Esophagus muscularis mucosa (tissue), 4 donors: ENCODE data around the gene GRM4. TPM values are rescaled to one million over a fixed set of nuclear protein-coding genes. Genes with fewer than 3 reads are reported as not detected.

Experiments used
- DNase-seq: peaks from one replicate; pipeline ENCODE4 v3.0.0-alpha.2; 2017; ENCODE audit errors: extremely low spot score
- H3K27ac ChIP-seq, 4 donors: fragments of 200-600 bp; sonication (generic); replicated peaks in 1 of 4; 1 replicate in 3 of 4; 2 replicates in 1 of 4; pipeline ENCODE4 v1.5.1; 2016 to 2019; ENCODE audit warnings: mild to moderate bottlenecking in 1 of 4
- H3K27me3 ChIP-seq, 4 donors: fragments of 200-600 bp; sonication (generic); one replicate each; pipeline versions ENCODE4 v1.5.1 to v1.6.0; 2016 to 2019
- H3K36me3 ChIP-seq, 4 donors: fragments of 200-600 bp; sonication (generic); one replicate each; pipeline ENCODE4 v1.5.1; 2016 to 2019
- H3K4me1 ChIP-seq, 4 donors: fragments of 200-600 bp; sonication (generic); one replicate each; pipeline ENCODE4 v1.5.1; 2016 to 2019
- H3K4me3 ChIP-seq, 4 donors: fragments of 200-600 bp; sonication (generic); 1 replicate in 2 of 4; 2 replicates in 2 of 4; pipeline ENCODE4 v1.5.1; 2016 to 2019; ENCODE audit warnings: mild to moderate bottlenecking in 4 of 4, moderate library complexity in 1 of 4
- H3K9me3 ChIP-seq, 4 donors: fragments of 200-600 bp; sonication (generic); 1 replicate in 3 of 4; 2 replicates in 1 of 4; pipeline ENCODE4 v1.5.1; 2016 to 2019
- EP300 ChIP-seq: sonication (generic); formaldehyde crosslinking; IDR thresholded peaks from one replicate; pipeline ENCODE4 v1.6.1; 2017; ENCODE audit warnings: antibody characterized with exemption
- POLR2A ChIP-seq: fragments of 450-650 bp; IDR thresholded peaks from one replicate; pipeline ENCODE4 v1.6.1; 2017; ENCODE audit warnings: antibody characterized with exemption, moderate library complexity, mild to moderate bottlenecking, low read depth
- POLR2AphosphoS5 ChIP-seq, 2 donors: sonication (generic); formaldehyde crosslinking; IDR thresholded peaks; one replicate each; pipeline ENCODE4 v1.6.1; 2017; ENCODE audit warnings: antibody characterized with exemption in 2 of 2
- WGBS: methylation state at CpG from one replicate; pipeline ENCODE4 v1.1.5; 2018; 5-methylcytosine and 5-hydroxymethylcytosine counted together
- intact Hi-C: fragments of 100-400 bp; cut with DNase I; formaldehyde crosslinking; loops from one replicate; pipeline ENCODE4 v1.15.1; 2023
- total RNA-seq, 4 donors: library from RNA; depleted of rRNA; stranded (reverse); fragments of >200 nt; gene quantifications; one replicate each; pipeline versions ENCODE4 v1.1.0 to v1.2.1, GENCODE V29; 2016
- TF ChIP-seq, protein P1 (sequence below), 3 experiments: fragments of 200-600 bp in 2 of 3; fragments of 450-650 bp in 1 of 3; sonication (generic) in 2 of 3; IDR thresholded peaks; one replicate each; pipeline ENCODE4 v1.5.1; 2017 to 2019; ENCODE audit warnings: antibody characterized with exemption in 3 of 3, mild to moderate bottlenecking in 2 of 3, moderate library complexity in 1 of 3

Gene GRM4
- total RNA-seq, 4 donors from 2014 or later, result not detected

DNA sequence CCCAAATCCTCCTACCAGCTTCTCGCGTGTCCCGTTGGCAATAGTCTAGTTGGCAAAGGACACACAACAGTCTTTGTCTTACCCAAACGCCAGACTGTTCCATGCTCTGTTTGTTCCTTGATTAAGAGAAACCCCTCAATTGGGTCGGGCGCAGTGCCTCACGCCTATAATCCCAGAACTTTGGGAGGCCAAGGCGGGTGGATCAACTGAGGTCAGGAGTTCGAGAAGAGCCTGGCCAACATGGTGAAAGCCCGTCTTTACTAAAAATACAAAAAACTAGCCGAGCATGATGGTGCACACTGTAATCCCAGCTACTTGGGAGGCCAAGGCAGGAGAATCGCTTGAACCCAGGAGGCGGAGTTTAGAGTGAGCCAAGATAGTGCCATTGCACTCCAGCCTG lies 153.7 kb downstream of the GRM4 start:
- no peak overlapping the region for H3K4me3 ChIP-seq
- TF ChIP-seq POLR2AphosphoS5 (IDR thresholded peaks at IDR 0.05), result no peak
- TF ChIP-seq, protein P1, sequence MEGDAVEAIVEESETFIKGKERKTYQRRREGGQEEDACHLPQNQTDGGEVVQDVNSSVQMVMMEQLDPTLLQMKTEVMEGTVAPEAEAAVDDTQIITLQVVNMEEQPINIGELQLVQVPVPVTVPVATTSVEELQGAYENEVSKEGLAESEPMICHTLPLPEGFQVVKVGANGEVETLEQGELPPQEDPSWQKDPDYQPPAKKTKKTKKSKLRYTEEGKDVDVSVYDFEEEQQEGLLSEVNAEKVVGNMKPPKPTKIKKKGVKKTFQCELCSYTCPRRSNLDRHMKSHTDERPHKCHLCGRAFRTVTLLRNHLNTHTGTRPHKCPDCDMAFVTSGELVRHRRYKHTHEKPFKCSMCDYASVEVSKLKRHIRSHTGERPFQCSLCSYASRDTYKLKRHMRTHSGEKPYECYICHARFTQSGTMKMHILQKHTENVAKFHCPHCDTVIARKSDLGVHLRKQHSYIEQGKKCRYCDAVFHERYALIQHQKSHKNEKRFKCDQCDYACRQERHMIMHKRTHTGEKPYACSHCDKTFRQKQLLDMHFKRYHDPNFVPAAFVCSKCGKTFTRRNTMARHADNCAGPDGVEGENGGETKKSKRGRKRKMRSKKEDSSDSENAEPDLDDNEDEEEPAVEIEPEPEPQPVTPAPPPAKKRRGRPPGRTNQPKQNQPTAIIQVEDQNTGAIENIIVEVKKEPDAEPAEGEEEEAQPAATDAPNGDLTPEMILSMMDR (IDR thresholded peaks at IDR 0.05), result no peak
- TF ChIP-seq POLR2A, result no peak
- TF ChIP-seq EP300, result no peak
- H3K27ac ChIP-seq, result no peak overlapping the region
- H3K4me1 ChIP-seq, result no peaks in the 10 kb centered on the region
- no peak for DNase-seq
- intact Hi-C loops, result no loop called here
- H3K9me3 ChIP-seq, result peaks cover 0 to 6% (median 3%) of the 10 kb centered on the region in 4 donors
- 86% methylated on average over 13 of the region's 13 CpGs for WGBS
- peaks cover 0 to 62% (median 0%) of the 10 kb centered on the region in 4 donors for H3K27me3 ChIP-seq
- H3K36me3 ChIP-seq, result no peaks in the 10 kb centered on the region

DNA sequence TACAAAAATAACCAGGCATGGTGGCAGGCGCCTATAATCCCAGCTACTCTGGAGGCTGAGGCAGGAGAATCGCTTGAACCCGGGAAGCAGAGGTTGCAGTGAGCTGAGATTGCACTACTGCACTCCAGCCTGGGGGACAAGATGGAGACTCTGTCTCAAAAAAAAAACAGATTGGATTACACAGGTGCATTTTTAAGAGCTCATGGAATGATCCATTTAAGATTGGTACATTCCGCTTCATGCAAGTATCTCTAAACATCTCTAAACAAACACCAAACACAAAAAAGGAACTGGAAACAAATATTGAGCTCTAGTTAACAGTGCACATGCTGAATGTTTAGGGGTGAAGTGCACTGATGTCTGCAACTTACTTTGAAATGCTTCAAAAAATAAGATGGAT lies 154.3 kb downstream of the GRM4 start:
- no peak for DNase-seq
- Histone ChIP-seq H3K4me3 (no peak overlapping the region), H3K9me3 (peaks cover 0 to under 1% (median 0%) of the 10 kb centered on the region in 4 donors), H3K4me1 (no peaks in the 10 kb centered on the region), H3K27me3 (peaks cover 0 to 62% (median 0%) of the 10 kb centered on the region in 4 donors), H3K36me3 (no peaks in the 10 kb centered on the region), H3K27ac (no peak overlapping the region)
- intact Hi-C loops, result no loop called here
- 96% methylated on average over 4 of the region's 4 CpGs for WGBS
- TF ChIP-seq POLR2A (no peak), POLR2AphosphoS5 (IDR thresholded peaks at IDR 0.05) (no peak), EP300 (no peak)
- TF ChIP-seq, protein P1 (IDR thresholded peaks at IDR 0.05), result no peak

DNA sequence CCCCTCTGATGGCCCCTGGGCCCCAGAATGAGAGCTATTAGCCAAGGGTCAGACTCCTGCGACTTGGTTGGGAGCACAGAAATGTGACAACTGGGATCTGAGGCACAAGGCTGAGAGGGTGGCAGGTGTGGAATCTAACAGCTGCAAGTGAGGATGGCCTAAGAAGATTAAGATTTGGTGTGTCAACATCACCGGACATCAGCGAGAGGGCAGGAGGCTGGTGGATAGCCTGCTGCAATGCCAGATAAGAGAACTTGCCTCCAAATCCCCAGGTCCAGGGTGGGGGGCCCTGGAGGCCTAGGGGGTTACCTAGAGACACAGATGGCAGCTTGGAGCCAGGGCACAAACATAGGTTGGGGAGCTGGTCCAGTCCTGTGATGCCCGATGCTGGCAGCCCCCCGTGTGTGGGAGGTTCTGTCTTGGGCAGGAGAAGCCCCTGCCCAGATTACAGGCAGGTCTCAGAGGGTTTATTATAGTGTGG lies 155.8 kb downstream of the GRM4 start:
- 41% methylated on average over 5 of the region's 5 CpGs for WGBS
- TF ChIP-seq, protein P1 (IDR thresholded peaks at IDR 0.05), result no peak
- TF ChIP-seq EP300 (no peak), POLR2A (no peak), POLR2AphosphoS5 (IDR thresholded peaks at IDR 0.05) (no peak)
- Histone ChIP-seq H3K27ac (no peak overlapping the region), H3K36me3 (no peaks in the 10 kb centered on the region), H3K4me3 (no peak overlapping the region), H3K9me3 (no peaks in the 10 kb centered on the region), H3K27me3 (peaks cover 0 to 69% (median 0%) of the 10 kb centered on the region in 4 donors), H3K4me1 (no peaks in the 10 kb centered on the region)
- intact Hi-C loops, result no loop called here
- no peak for DNase-seq

GRCh38 chr6:33989016-33989854 lies 156.7 kb downstream of the GRM4 start:
- Histone ChIP-seq H3K27ac (no peak overlapping the region), H3K27me3 (peaks cover 0 to 70% (median 0%) of the 10 kb centered on the region in 4 donors), H3K36me3 (no peaks in the 10 kb centered on the region), H3K4me1 (no peaks in the 10 kb centered on the region), H3K9me3 (no peaks in the 10 kb centered on the region), H3K4me3 (no peak overlapping the region)
- TF ChIP-seq EP300, result no peak
- intact Hi-C loops, result no loop called here
- WGBS, result 85% methylated on average over 13 of the region's 13 CpGs
- no peak for DNase-seq

DNA sequence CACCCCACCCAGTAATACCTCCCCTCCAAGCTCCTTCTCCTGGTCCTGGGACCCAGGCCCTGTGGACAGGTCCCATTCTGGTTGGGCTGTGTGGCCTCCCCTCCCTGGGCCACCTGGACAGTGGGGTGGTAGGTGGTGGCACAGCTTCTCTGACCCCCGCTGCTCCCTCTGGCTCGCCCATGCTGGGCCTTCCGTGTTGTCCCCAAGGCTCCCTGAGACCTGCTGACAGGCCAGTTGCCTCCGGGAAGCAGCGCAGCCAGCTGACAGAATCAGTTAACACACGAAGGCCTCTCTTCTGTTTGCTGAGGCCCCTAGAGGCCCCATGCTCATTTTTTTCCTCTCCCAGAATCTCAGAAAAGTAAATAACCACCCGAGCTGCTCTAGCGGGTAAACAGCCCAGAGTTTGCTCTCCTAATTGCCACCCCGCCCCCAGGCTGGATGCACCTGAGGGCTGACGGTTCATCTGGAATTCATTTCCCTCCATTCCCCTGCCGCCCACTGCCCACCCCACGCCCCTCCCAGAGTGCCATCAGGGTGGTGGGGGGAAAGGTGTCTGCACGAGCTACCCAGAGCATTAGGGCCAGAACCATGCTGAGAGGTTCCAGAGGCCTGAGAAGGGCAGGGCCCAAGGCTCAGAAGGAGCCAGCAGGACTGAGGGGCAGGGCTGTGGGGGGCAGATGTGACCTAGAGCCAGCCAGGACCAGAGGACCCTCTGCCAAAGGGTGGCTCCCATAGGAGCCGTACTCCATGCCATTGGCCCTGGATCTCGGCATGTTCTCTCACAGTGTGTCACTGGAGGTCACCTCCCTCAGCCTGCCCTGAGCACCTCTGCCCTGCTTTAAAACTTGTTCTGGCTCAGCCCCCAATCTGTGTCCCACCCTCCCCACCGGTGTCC lies 157.5 kb downstream of the GRM4 start:
- H3K9me3 ChIP-seq, result no peaks in the 10 kb centered on the region
- TF ChIP-seq EP300 (no peak), POLR2A (no peak), POLR2AphosphoS5 (IDR thresholded peaks at IDR 0.05) (no peak)
- TF ChIP-seq, protein P1 (IDR thresholded peaks at IDR 0.05), result no peak
- no peak overlapping the region for H3K27ac ChIP-seq
- no peaks in the 10 kb centered on the region for H3K36me3 ChIP-seq
- no peak for DNase-seq
- H3K27me3 ChIP-seq, result peaks cover 0 to 70% (median 0%) of the 10 kb centered on the region in 4 donors
- no peak overlapping the region for H3K4me3 ChIP-seq
- 83% methylated on average over 10 of the region's 16 CpGs for WGBS
- H3K4me1 ChIP-seq, result no peaks in the 10 kb centered on the region
- intact Hi-C loops, result no loop called here
